ENCODE data around the gene NRROS. TPM values are rescaled to one million over a fixed set of nuclear protein-coding genes. Genes with fewer than 3 reads are reported as not detected.

Gene NRROS
- total RNA-seq, 4 donors from 2014 or later: 8.6 to 16.4 (median 12.7) TPM

DNA sequence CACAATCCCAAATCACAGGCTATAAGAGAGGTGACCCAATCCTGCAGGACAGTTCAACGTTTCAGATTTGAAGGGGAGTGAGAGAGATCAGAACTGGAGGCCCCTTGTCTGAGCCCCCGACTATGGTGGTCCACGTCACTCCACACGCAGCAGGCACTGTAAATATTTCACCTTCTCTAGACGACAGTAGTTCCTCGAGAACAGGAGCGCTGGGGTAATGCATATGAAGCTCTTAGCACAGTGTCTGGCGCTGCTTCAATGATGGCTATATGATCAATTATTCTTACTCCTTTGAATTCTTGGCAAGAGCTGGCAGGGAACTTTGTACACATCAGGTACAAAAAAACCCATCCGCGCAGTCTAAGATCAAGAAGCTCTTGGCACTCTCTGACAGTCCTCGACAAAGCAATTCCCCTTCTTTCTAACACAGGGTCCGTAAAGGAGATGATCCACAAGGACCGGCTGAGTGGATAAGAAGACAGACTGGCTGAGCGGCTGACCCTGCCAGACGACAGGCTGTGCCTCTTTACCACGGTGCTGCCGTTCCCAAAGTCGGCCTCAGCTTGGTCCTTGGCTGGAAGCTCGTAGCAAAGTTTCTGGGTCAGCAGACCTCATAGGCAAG, 522 bp upstream of the NRROS start:
- WGBS, 2 donors: 42% methylated on average over 19 of the region's 19 CpGs
- Histone ChIP-seq H3K27me3 (peaks cover 0 to 24% of the 10 kb centered on the region in 2 donors), H3K27ac (peak overlapping the region; percentile 26 to 78 (median 60)), H3K9me3 (no peaks in the 10 kb centered on the region), H3K36me3 (no peaks in the 10 kb centered on the region), H3K4me1 (peaks cover 0 to 21% (median 4%) of the 10 kb centered on the region in 4 donors), H3K4me3 (peak overlapping the region; percentile 39 to 58 (median 46))
- TF ChIP-seq, protein P1, sequence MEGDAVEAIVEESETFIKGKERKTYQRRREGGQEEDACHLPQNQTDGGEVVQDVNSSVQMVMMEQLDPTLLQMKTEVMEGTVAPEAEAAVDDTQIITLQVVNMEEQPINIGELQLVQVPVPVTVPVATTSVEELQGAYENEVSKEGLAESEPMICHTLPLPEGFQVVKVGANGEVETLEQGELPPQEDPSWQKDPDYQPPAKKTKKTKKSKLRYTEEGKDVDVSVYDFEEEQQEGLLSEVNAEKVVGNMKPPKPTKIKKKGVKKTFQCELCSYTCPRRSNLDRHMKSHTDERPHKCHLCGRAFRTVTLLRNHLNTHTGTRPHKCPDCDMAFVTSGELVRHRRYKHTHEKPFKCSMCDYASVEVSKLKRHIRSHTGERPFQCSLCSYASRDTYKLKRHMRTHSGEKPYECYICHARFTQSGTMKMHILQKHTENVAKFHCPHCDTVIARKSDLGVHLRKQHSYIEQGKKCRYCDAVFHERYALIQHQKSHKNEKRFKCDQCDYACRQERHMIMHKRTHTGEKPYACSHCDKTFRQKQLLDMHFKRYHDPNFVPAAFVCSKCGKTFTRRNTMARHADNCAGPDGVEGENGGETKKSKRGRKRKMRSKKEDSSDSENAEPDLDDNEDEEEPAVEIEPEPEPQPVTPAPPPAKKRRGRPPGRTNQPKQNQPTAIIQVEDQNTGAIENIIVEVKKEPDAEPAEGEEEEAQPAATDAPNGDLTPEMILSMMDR (IDR thresholded peaks at IDR 0.05): no peak
- TF ChIP-seq EP300 (IDR thresholded peaks at IDR 0.05) (no peak), POLR2A (IDR thresholded peaks at IDR 0.05) (no peak)
- DNase-seq (ENCODE audit: low spot score in 2 of 2): no peak

DNA sequence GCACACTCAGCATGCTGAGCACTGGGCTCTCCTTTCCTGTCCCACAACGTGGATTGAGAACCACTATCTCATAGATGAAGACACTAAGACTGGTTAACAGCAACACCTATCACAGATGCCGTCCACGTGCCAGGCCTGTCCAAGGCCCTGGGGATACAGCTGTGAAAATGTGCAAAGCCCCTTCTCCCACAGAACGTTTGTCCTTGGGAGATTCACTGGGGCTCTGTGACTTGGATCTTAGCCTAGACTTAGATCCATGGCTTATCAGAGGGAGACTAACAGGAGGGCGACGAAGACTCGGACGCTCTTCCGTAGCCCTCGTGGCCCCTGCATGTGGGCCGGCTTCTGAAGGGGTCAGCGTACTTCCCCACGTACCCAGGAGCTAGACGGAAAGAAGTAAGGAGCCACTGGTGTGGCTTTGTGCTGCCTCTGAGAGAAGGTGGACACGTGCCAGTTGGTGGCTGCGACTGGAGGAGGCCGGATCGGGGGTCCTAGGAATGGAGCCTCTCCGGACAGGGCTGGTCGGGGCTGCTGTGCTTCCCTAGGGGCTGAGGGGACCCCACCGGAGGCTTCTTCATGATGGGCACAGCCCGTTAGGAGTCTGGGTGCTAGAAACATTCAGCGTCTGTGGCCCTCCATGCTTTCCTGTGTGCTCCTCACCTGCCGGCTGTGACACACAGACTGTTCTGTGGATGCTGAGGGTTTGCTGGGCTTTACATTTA, 964 bp downstream of the NRROS start:
- DNase-seq (ENCODE audit: low spot score in 2 of 2): no peak
- Histone ChIP-seq H3K27ac (peak overlapping the region in 3 of 4 donors; percentile 3 to 78 (median 68)), H3K4me1 (peaks cover 0 to 17% (median 3%) of the 10 kb centered on the region in 4 donors), H3K9me3 (no peaks in the 10 kb centered on the region), H3K36me3 (no peaks in the 10 kb centered on the region), H3K27me3 (peaks cover 0 to 28% of the 10 kb centered on the region in 2 donors), H3K4me3 (peak overlapping the region; percentile 39 to 58 (median 46))
- WGBS, 2 donors: 64 to 84% methylated on average over 24 of the region's 24 CpGs
- TF ChIP-seq, protein P1 (IDR thresholded peaks at IDR 0.05): no peak
- TF ChIP-seq EP300 (IDR thresholded peaks at IDR 0.05) (no peak), POLR2A (IDR thresholded peaks at IDR 0.05) (no peak)

DNA sequence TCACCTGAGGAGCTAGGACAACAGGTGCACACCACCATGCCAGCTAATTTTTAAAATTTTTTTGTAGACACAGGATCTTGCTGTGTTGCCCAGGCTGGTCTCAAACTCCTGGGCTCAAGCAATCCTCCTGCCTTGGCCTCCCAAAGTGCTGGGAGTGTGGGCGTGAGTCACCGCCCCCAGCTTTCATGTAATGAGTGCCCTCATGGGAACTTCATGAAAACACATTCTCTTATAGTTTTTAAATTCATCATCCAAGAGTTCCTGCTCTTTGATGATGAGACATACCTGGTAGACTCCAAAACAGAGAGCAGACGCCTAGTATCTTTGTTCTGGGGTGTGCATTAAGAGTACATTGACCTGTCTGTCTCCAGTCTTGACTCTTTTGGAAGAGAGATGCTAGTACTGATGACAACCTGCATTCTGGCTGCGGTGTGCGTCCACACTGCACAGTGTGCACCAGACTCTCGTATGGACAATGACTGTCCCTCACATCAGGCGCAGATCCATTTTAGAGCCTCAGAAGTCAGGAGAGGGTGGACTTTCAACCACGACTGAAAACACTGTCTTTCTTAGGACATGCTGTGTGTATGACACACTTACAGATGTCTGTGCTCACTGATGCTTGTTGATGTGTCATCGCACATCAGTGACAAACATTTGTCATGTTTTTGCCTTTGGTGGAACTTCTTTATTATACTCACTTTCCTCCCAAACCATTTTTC, 2.0 kb downstream of the NRROS start:
- Histone ChIP-seq H3K9me3 (no peaks in the 10 kb centered on the region), H3K27ac (peak overlapping the region in 2 of 4 donors; percentile 44 to 52), H3K36me3 (no peaks in the 10 kb centered on the region), H3K4me3 (peak overlapping the region in 1 of 4 donors; percentile 58), H3K4me1 (peaks cover 0 to 17% (median 3%) of the 10 kb centered on the region in 4 donors), H3K27me3 (peaks cover 0 to 28% of the 10 kb centered on the region in 2 donors)
- no peak for DNase-seq (ENCODE audit: low spot score in 2 of 2)
- TF ChIP-seq, protein P1 (IDR thresholded peaks at IDR 0.05): no peak
- no peak for TF ChIP-seq POLR2A (IDR thresholded peaks at IDR 0.05)
- no peak for TF ChIP-seq EP300 (IDR thresholded peaks at IDR 0.05)
- WGBS, 2 donors: 68 to 81% methylated on average over 9 of the region's 9 CpGs

DNA sequence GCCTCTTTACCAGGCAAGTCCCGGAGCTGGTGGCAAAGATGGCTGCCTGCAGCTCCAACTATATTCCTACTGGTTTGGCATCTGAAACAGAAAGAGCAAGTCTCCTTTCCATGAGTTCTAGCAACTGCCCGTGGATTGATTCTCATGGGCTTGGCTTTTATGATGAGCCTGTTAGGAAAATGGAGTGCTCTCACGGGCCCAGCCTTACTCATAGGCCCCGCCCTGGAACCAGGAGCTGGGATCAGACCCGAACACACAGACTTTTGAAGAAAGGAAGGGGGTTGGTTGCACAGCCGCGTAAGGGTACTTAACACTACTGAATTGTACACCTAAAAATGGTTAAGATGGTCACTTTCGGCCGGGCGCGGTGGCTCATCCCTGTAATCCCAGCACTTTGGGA, 2.9 kb downstream of the NRROS start:
- 82 to 94% methylated on average over 9 to 11 of the region's 11 CpGs for WGBS, 2 donors
- no peaks in the 10 kb centered on the region for H3K36me3 ChIP-seq
- H3K4me3 ChIP-seq: peak overlapping the region in 1 of 4 donors; percentile 7
- H3K27ac ChIP-seq: peak overlapping the region in 3 of 4 donors; percentile 44 to 63 (median 60)
- peaks cover 0 to 17% (median 3%) of the 10 kb centered on the region in 4 donors for H3K4me1 ChIP-seq
- peaks cover 0 to 28% of the 10 kb centered on the region in 2 donors for H3K27me3 ChIP-seq
- no peaks in the 10 kb centered on the region for H3K9me3 ChIP-seq
- no peak for DNase-seq (ENCODE audit: low spot score in 2 of 2)
- TF ChIP-seq, protein P1 (IDR thresholded peaks at IDR 0.05): no peak
- TF ChIP-seq EP300 (IDR thresholded peaks at IDR 0.05) (no peak), POLR2A (IDR thresholded peaks at IDR 0.05) (no peak)

Measured in tibial nerve (tissue), 4 donors.